Astrocyte (in vitro differentiated cells and primary cell): ENCODE data around the gene TPST2. TPM values are rescaled to one million over a fixed set of nuclear protein-coding genes. Genes with fewer than 3 reads are reported as not detected.

ENCODE experiments used
- DNase-seq: peaks from one replicate; pipeline ENCODE4 v3.0.0-alpha.2; 2010; ENCODE audit warnings: low read depth
- FAIRE-seq: peaks from 2 replicates; lab custom pipeline; 2011; peaks lifted over from hg19 to GRCh38; lab: Jason Lieb, UNC
- H2AFZ ChIP-seq: 2 replicates; pipeline ENCODE4 v1.6.0; 2012; ENCODE audit warnings: low read depth, low read length, inconsistent platforms
- H3K27ac ChIP-seq: 2 replicates; pipeline ENCODE4 v1.5.1; 2011; ENCODE audit warnings: low read depth, low read length, inconsistent platforms
- H3K27me3 ChIP-seq: 2 replicates; pipeline ENCODE4 v1.6.0; 2011; ENCODE audit warnings: low read length, inconsistent platforms; ENCODE audit not compliant: insufficient read depth
- H3K36me3 ChIP-seq: 2 replicates; pipeline ENCODE4 v1.5.1; 2011; ENCODE audit warnings: low read length, inconsistent platforms; ENCODE audit not compliant: insufficient read depth
- H3K4me1 ChIP-seq: 2 replicates; pipeline ENCODE4 v1.5.1; 2011; ENCODE audit warnings: low read length, inconsistent platforms; ENCODE audit not compliant: insufficient read depth
- H3K4me2 ChIP-seq: 2 replicates; pipeline ENCODE4 v1.6.0; 2012; ENCODE audit warnings: low read length, inconsistent platforms
- H3K4me3 ChIP-seq: 2 replicates; pipeline ENCODE4 v1.5.1; 2011; ENCODE audit warnings: low read depth, mild to moderate bottlenecking, low read length, inconsistent platforms; ENCODE audit not compliant: insufficient read depth
- H3K79me2 ChIP-seq: 2 replicates; pipeline ENCODE4 v1.6.0; 2012; ENCODE audit warnings: mild to moderate bottlenecking, low read length, inconsistent platforms; ENCODE audit not compliant: insufficient read depth
- H3K9ac ChIP-seq: 2 replicates; pipeline ENCODE4 v1.6.0; 2012; ENCODE audit warnings: mild to moderate bottlenecking, low read length, inconsistent platforms
- H3K9me3 ChIP-seq: 2 replicates; pipeline ENCODE4 v1.5.1; 2012; ENCODE audit warnings: low read depth, mild to moderate bottlenecking, low read length, inconsistent platforms; ENCODE audit not compliant: insufficient read depth
- H4K20me1 ChIP-seq: 2 replicates; pipeline ENCODE4 v1.6.0; 2012; ENCODE audit warnings: low read length, inconsistent platforms; ENCODE audit not compliant: insufficient read depth
- H3K27ac Mint-ChIP-seq: one replicate; pipeline ENCODE4 v1.8.0; 2021; ENCODE audit warnings: mild to moderate bottlenecking, mixed read lengths; ENCODE audit not compliant: unreplicated experiment
- H3K27me3 Mint-ChIP-seq: one replicate; pipeline ENCODE4 v1.8.0; 2021; ENCODE audit warnings: low read depth, mixed read lengths; ENCODE audit not compliant: unreplicated experiment
- H3K36me3 Mint-ChIP-seq: one replicate; pipeline ENCODE4 v1.8.0; 2021; ENCODE audit warnings: low read depth, mixed read lengths; ENCODE audit not compliant: unreplicated experiment
- H3K4me1 Mint-ChIP-seq: one replicate; pipeline ENCODE4 v1.8.0; 2021; ENCODE audit warnings: low read depth, mixed read lengths; ENCODE audit not compliant: unreplicated experiment
- H3K4me3 Mint-ChIP-seq: one replicate; pipeline ENCODE4 v1.8.0; 2021; ENCODE audit warnings: mild to moderate bottlenecking, moderate library complexity, mixed read lengths; ENCODE audit not compliant: unreplicated experiment
- H3K9me3 Mint-ChIP-seq: one replicate; pipeline ENCODE4 v1.8.0; 2021; ENCODE audit warnings: mild to moderate bottlenecking, mixed read lengths; ENCODE audit not compliant: unreplicated experiment
- EZH2 ChIP-seq: IDR thresholded peaks from 2 replicates; pipeline ENCODE4 v1.6.1; 2012; ENCODE audit warnings: mild to moderate bottlenecking, low read length, inconsistent platforms; ENCODE audit not compliant: insufficient read depth
- total RNA-seq: library from RNA; stranded (reverse); gene quantifications from 2 replicates; pipeline ENCODE4 v1.2.1, GENCODE V29; 2021
- TF ChIP-seq, protein P1 (sequence below): IDR thresholded peaks from 2 replicates; pipeline ENCODE4 v1.5.1; 2011; ENCODE audit warnings: low read depth, mild to moderate bottlenecking, inconsistent platforms, low read length, moderate library complexity; ENCODE audit not compliant: insufficient read depth

Gene TPST2
- total RNA-seq, 1 donor from 2014 or later = 55.7 TPM

DNA sequence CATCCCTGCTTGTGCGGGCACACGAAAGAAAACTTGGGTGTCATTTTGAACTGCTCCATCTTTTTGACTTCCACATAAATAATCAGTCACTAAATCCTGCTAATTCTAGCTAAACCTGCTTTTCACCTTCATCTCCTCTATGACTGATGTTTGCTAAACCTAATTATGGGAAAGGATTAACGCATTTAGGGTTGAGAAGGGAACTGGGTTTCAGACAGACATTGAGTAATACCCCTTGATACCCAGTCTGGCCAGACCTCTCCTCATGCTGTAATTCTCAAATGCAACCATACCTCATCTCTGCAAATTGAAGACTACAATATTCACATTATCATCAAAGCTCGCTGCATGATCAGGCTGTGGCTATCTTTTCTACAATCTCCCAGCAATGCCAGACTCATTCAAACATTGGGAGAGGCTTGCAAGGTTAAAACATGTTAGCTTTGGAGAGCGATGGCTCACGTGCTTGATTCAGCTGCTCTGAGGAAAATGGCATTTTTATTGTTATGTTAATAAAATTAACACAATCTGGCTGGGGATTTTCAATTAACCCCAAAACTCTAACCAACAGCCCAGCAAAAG, 108.7 kb downstream of the TPST2 start:
- Histone ChIP-seq H3K4me2 (no peak overlapping the region), H3K4me1 (peaks cover 45% of the 10 kb centered on the region), H3K27ac (no peak overlapping the region), H4K20me1 (no peaks in the 10 kb centered on the region), H3K4me3 (no peak overlapping the region), H3K9ac (no peak overlapping the region), H3K9me3 (no peaks in the 10 kb centered on the region), H2AFZ (no peak overlapping the region), H3K79me2 (peaks cover 66% of the 10 kb centered on the region), H3K36me3 (peaks cover 4% of the 10 kb centered on the region), H3K27me3 (no peaks in the 10 kb centered on the region)
- no peak for FAIRE-seq
- H3K27ac Mint-ChIP-seq = no peak overlapping the region
- H3K27me3 Mint-ChIP-seq = no peaks in the 10 kb centered on the region
- TF ChIP-seq, protein P1, sequence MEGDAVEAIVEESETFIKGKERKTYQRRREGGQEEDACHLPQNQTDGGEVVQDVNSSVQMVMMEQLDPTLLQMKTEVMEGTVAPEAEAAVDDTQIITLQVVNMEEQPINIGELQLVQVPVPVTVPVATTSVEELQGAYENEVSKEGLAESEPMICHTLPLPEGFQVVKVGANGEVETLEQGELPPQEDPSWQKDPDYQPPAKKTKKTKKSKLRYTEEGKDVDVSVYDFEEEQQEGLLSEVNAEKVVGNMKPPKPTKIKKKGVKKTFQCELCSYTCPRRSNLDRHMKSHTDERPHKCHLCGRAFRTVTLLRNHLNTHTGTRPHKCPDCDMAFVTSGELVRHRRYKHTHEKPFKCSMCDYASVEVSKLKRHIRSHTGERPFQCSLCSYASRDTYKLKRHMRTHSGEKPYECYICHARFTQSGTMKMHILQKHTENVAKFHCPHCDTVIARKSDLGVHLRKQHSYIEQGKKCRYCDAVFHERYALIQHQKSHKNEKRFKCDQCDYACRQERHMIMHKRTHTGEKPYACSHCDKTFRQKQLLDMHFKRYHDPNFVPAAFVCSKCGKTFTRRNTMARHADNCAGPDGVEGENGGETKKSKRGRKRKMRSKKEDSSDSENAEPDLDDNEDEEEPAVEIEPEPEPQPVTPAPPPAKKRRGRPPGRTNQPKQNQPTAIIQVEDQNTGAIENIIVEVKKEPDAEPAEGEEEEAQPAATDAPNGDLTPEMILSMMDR = no peak
- TF ChIP-seq EZH2 = no peak
- peak overlapping the region; percentile 97 for H3K4me3 Mint-ChIP-seq
- peaks cover 4% of the 10 kb centered on the region for H3K36me3 Mint-ChIP-seq
- H3K9me3 Mint-ChIP-seq = no peaks in the 10 kb centered on the region
- DNase-seq = no peak
- peaks cover 62% of the 10 kb centered on the region for H3K4me1 Mint-ChIP-seq

GRCh38 chr22:26480611-26480932, 109.4 kb downstream of the TPST2 start:
- no peak overlapping the region for H2AFZ ChIP-seq
- H3K4me3 ChIP-seq = no peak overlapping the region
- H3K9me3 ChIP-seq = no peaks in the 10 kb centered on the region
- DNase-seq (no peak), FAIRE-seq (no peak)
- peak overlapping the region; percentile 32 for H3K4me2 ChIP-seq
- no peak overlapping the region for H3K9ac ChIP-seq
- no peaks in the 10 kb centered on the region for H3K9me3 Mint-ChIP-seq
- no peaks in the 10 kb centered on the region for H3K27me3 ChIP-seq
- H3K36me3 ChIP-seq = peaks cover 4% of the 10 kb centered on the region
- peaks cover 60% of the 10 kb centered on the region for H3K79me2 ChIP-seq
- H3K27ac ChIP-seq = no peak overlapping the region
- peaks cover 48% of the 10 kb centered on the region for H3K4me1 ChIP-seq
- H3K27me3 Mint-ChIP-seq = no peaks in the 10 kb centered on the region
- H3K4me3 Mint-ChIP-seq = peak overlapping the region; percentile 40
- H3K27ac Mint-ChIP-seq = no peak overlapping the region
- H3K36me3 Mint-ChIP-seq = peaks cover 4% of the 10 kb centered on the region
- H3K4me1 Mint-ChIP-seq = peaks cover 57% of the 10 kb centered on the region
- no peak for TF ChIP-seq EZH2
- TF ChIP-seq, protein P1 = no peak
- H4K20me1 ChIP-seq = no peaks in the 10 kb centered on the region

DNA sequence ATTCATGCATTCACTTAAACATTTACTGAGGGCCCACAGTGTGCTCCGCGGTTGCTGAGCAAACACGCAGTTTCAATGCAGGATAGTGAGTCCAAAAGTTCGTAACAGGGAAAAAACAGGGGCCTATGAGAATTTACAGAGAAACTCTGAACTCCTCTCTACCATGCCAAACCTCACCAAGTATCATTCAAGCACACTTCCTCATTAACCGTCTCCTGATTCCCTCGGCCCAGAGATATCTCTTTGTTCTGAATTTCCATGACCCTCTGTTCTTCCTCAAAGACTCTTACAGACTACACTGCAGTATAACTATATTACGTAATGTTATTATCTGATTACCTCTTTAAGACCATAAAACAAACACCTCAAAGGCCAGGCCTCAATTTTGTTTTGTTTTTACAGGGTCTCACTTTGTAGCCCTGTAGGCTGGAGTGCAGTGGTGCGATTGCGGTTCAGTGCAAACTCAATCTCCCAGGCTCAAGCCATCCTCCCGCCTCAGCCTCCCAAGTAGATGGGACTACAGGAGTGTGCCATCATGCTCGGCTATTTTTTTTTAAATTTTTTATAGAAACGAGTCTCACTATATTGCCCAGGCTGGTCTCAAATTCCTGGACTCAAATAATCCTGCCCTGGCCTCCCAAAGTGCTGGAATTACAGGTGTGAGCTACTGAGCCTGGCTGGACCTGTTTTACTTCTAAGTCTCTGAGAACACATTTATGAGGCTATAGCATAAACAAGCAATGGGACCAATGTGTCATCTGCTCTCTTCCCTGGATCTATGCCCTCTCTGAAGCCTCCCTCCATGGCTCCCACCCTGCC, 109.9 kb downstream of the TPST2 start:
- no peak overlapping the region for H3K27ac ChIP-seq
- H3K4me1 Mint-ChIP-seq = peaks cover 53% of the 10 kb centered on the region
- no peak for FAIRE-seq

More for the DNA sequence above, 109.9 kb downstream of the TPST2 start:
- H3K4me2 ChIP-seq = peak overlapping the region; percentile 54
- no peak for DNase-seq
- H4K20me1 ChIP-seq = no peaks in the 10 kb centered on the region
- H3K27me3 Mint-ChIP-seq = no peaks in the 10 kb centered on the region
- H3K27ac Mint-ChIP-seq = peak overlapping the region; percentile 17
- peak overlapping the region; percentile 8 for H2AFZ ChIP-seq
- no peak overlapping the region for H3K4me3 ChIP-seq
- H3K4me3 Mint-ChIP-seq = peak overlapping the region; percentile 42
- H3K9me3 Mint-ChIP-seq = no peaks in the 10 kb centered on the region
- H3K36me3 Mint-ChIP-seq = peaks cover 4% of the 10 kb centered on the region
- H3K79me2 ChIP-seq = peaks cover 54% of the 10 kb centered on the region
- peaks cover 4% of the 10 kb centered on the region for H3K36me3 ChIP-seq
- H3K9me3 ChIP-seq = no peaks in the 10 kb centered on the region
- H3K9ac ChIP-seq = peak overlapping the region; percentile 20
- no peaks in the 10 kb centered on the region for H3K27me3 ChIP-seq
- H3K4me1 ChIP-seq = peaks cover 47% of the 10 kb centered on the region
- no peak for TF ChIP-seq EZH2
- TF ChIP-seq, protein P1 = no peak
